ENCODE measurements around the gene CORO6. TPM values are rescaled to one million over a fixed set of nuclear protein-coding genes. Genes with fewer than 3 reads are reported as not detected.

CORO6 gene
- total and polyA plus RNA-seq, 2 of the 13 experiments (the other 11 are each of a cell fraction or from before 2014, with no cell fraction given): 0.42 to 0.82 TPM

DNA sequence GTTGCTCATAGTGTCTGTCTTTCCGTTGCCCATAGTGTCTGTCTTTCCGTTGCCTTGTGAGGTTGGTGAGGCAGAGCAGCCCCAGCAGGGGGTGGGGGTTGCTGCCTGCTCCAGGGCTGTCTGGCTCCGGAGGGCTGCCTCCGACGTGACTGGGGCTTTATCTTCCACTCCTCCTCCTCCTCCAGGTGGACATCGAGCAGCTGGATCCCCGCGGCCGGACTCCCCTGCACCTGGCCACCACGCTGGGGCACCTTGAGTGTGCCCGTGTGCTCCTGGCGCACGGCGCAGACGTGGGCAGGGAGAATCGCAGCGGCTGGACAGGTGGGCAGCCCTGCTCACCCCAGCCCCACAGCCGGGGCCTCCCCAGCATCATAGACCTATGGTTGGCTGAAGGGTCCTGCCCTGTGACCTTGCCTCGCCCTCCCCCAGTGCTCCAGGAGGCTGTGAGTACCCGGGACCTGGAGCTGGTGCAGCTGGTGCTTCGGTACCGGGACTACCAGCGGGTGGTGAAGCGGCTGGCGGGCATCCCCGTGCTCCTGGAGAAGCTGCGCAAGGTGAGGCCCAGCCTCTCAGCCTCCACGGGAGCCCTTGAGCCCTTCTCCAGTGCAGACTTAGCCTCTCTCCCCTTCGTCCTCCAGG is 15.0 kb downstream of the CORO6 start (continued):
- no peak for TF ChIP-seq ZNF20 (CRISPR knock-in tag; IDR thresholded peaks at IDR 0.05)

DNA sequence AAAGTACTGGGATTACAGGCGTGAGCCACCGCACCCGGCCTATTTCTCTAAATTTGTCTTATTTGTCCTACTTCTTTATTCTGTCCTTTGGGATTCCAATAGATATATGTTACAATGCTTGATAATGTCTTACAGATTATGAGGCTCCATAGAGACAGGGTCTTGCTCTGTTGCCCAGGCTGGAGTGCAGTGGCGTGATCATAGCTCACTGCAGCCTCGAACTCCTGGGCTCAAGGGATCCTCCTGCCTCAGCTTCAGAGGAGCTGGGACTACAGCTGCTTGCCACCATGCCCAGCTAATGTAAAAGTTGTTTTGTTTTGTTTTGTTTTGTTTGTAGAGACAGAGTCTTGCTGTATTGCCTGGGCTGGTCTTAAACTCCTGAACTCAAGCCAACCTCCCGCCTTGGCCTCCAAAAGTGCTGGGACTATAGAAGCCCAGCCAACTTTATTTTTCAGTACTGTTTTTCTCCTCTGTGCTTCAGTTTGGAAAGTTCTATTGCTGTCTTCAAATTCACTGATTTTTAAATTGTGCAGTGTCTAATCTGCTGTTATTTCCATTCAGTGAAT is 19.5 kb downstream of the CORO6 start:
- Histone ChIP-seq H3K4me2 (ENCODE audit: low read depth, low read length) (no peak overlapping the region), H3K27ac (ENCODE audit: extremely low read length, insufficient read depth, low read length) (no peak overlapping the region), H3K4me3 (replicated peaks in 1 of 3; ENCODE audit: insufficient read depth in 1 of 3, low read depth in 2 of 3, low read length in 3 of 3) (no peak overlapping the region), H3K4me1 (ENCODE audit: insufficient read depth, low read length) (0 out of 2 replicates have a peak, but pooled peaks cover 8% of the 10 kb centered on the region), H3K9me3 (ENCODE audit: low read length) (no peaks in the 10 kb centered on the region), H2AFZ (ENCODE audit: low read length) (no peak overlapping the region), H3K9ac (ENCODE audit: insufficient read depth, low read depth, low read length) (no peak overlapping the region), H3K79me2 (ENCODE audit: insufficient read depth, low read length) (no peaks in the 10 kb centered on the region), H3K36me3 (replicated peaks in 1 of 2; ENCODE audit: control insufficient read depth in 1 of 2, insufficient read depth in 2 of 2, low read length in 2 of 2) (no peaks in the 10 kb centered on the region), H3K27me3 (ENCODE audit: control insufficient read depth in 1 of 2, insufficient read depth in 2 of 2, low read length in 2 of 2) (peaks cover 4 to 7% of the 10 kb centered on the region in 2 experiments; a peak in 3 of 5 replicates), H4K20me1 (ENCODE audit: insufficient read depth, low read length) (no peaks in the 10 kb centered on the region)
- no peak for TF ChIP-seq ZNF780A (CRISPR knock-in tag; IDR thresholded peaks at IDR 0.05)
- no peak for TF ChIP-seq STAG1 (CRISPR knock-in tag; IDR thresholded peaks at IDR 0.05)
- TF ChIP-seq, protein P1, sequence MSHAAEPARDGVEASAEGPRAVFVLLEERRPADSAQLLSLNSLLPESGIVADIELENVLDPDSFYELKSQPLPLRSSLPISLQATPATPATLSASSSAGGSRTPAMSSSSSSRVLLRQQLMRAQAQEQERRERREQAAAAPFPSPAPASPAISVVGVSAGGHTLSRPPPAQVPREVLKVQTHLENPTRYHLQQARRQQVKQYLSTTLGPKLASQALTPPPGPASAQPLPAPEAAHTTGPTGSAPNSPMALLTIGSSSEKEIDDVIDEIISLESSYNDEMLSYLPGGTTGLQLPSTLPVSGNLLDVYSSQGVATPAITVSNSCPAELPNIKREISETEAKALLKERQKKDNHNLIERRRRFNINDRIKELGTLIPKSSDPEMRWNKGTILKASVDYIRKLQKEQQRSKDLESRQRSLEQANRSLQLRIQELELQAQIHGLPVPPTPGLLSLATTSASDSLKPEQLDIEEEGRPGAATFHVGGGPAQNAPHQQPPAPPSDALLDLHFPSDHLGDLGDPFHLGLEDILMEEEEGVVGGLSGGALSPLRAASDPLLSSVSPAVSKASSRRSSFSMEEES (CRISPR knock-in tag; IDR thresholded peaks at IDR 0.05): no peak
- intact Hi-C loops (cut with micrococcal nuclease; ENCODE audit: unreplicated experiment): no loop called here
- POLR2A ChIA-PET: no interaction called here
- FAIRE-seq (no peak), ATAC-seq (no peak), DNase-seq (ENCODE audit: low spot score) (no peak)
- WGBS (ENCODE audit: low lambda C conversion rate): 77% methylated on average over 6 of the region's 6 CpGs
- CTCF ChIA-PET (ENCODE audit: low intra/inter-chr PET ratio, low total read pairs): no interaction called here
- BruUV-seq (replicated peaks): no TSS peak
- in situ Hi-C loops (cut with HindIII; ENCODE audit: extremely low pct_ligation_motif_present, low pct_unique_long_range_greater_than_20kb): no loop called here
